Fibroblast of skin of left biceps (primary cell): ENCODE measurements around the gene ARAP2.

Experiments
- DNase-seq, 2 experiments: peaks; one replicate each; pipeline ENCODE4 v3.0.0-alpha.2; 2013; ENCODE audit warnings: low read depth in 2 of 2

The ARAP2 gene

DNA sequence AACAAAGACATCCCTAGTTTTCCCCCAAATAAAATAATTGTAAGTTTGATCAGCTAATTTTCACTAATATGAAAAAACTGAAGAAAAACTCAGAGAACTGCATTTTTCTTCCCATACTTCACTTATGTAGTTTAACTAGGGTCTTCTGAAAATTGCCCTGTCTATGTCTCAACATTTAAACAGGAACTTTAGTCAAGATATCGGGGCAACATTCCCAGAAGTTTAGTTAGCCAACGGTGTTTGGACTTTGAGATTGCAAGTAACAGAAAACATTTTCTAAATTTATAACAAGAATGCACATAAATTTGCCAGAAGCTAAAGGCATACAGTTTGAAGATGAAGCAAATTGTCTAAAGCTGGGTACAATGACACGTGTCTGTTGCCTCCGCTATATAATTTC is 201.1 kb downstream of the ARAP2 start:
- DNase-seq, result no peak

DNA sequence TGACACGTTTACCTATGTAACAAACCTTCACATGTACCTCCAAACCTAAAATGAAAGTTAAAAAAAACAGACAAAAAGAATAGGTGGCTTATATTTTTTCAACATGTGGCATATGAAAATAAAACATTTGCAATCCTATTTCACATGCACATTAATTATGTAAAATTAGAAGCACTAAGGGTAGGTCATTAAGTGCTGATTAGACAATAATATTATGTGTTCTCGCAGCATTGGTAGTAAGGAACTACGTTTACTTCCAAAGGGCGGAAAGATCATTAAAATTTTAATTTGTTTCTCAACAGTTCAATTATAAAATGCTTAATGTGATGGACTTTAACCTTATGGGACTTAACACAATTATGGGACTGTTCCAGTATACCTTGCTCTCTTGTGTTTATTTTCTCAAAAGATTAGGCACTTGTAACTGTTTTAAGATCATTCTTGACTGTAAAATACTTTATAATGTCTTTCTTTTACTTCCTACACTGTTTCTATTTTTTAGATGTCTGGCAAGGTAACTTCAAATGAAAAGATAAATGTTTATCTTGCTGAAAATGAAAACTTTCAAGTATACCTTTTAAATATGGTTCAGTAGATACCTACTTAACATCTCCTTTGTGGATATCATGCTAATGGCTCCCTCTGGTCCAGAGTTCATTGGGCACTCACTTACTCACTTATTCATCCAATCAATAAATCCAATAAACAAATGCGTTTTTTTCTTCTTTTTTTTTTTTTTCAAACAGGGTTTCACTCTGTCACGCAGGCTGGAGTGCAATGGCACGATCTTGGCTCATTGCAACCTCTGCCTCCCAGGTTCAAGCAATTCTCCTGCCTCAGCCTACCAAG is 202.0 kb downstream of the ARAP2 start:
- DNase-seq, result no peak

DNA sequence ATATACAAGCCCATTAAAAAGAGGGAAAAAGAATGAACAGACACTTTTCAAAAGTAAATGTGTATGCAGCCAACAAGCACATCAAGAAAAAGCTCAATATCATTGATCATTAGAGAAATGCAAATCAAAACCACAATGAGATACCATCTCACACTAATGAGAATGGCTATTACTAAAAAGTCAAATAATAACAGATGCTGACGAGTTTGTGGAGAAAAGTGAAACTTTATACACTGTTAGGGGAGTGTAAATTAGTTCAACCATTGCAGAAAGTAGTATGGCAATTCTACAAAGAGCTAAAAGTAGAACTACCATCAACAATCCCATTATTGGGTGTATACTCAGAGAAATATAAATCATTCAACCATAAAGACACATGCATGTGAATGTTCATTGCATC is 203.0 kb downstream of the ARAP2 start:
- no peak for DNase-seq

DNA sequence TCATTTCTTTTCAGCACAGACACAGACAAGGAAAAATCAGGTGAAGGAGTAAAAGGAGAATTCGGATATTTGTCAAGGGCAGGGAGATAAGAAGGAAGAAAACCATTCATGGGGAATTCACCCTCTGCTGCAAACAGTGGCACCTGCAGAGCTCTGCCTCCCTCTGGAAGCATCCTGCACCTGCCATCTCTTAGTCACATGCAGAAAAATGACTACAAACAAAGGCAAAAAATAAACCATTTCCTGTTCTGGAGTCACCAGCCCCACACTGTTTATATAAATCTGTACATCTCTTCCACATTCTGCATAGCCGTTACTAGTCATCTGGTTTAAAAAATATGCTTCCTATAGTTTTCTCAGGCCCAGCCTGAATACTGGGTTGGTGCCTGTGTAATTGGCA is 205.3 kb downstream of the ARAP2 start:
- no peak for DNase-seq

DNA sequence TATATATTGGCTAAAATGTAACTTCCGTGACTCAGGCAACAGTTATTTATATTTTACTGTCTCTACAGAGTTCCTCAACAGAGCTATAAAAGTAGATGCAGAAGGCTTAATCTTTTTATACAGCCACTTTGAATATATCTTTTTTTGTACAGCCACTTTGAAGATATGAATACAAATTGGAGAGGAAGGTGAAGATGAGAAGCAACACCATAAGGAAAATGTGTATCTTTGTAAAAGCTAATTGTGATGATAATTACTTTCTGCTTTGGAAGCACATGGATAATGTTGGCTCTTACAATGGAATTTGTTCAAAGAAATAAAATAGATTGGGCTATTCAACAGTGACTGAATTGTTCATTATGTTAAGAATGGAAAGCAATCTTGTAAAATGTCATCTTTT is 205.8 kb downstream of the ARAP2 start:
- no peak for DNase-seq

DNA sequence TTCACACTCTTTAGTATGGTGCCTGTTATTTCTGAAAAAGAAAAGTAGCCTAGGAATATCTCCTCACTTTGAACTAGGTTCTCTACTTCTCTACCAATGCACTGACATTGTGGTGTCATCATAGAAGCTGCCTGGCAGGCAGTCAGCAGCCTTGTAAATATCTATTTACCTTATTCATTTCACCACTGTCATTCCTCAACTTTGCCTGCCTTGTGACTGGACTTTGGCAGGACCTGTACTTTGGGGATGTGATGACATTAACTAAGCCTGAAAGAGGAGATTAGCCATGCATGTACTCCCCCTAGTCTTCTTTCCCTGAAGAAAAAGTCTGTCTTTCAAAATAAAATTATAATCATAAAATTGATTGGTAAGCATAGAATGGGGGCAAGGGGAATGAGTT is 207.2 kb downstream of the ARAP2 start:
- DNase-seq, result no peak

DNA sequence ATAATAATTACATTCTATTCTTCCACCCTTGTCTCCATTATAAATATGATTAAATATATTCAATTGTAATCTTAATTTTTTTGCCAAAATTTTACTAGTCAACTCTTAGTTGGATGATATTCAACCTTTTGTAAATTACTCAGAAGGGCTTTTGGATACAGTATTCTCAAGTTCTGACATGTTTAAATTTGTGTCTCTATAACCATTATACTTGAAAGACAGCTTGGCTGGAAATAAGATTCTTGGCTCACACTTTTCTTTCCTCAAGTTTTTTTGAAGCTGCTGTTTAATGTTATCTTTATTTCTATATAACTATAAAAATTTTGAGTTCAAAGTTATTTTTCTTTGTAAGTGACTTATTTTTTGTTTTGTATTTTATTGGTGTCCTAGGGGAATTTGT is 214.4 kb downstream of the ARAP2 start:
- no peak for DNase-seq

DNA sequence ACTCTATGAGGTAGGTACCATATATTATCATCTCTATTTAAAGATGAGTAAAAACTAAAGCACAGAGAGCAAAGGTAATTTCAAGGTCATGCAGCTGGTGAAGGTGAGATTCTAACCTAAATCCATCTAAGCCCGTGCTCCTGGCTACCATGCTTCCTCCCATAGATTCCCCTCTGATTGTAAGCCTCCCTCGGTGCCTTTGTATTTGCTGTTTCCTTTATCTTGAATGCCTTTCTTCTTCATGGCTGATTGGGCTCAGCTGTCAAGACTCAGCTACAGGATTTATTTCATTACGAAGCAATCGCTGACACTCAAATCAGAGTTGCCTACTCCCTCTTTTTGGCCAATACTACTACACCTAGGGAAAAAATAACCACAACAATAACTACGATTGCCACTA is 217.1 kb downstream of the ARAP2 start:
- no peak for DNase-seq

DNA sequence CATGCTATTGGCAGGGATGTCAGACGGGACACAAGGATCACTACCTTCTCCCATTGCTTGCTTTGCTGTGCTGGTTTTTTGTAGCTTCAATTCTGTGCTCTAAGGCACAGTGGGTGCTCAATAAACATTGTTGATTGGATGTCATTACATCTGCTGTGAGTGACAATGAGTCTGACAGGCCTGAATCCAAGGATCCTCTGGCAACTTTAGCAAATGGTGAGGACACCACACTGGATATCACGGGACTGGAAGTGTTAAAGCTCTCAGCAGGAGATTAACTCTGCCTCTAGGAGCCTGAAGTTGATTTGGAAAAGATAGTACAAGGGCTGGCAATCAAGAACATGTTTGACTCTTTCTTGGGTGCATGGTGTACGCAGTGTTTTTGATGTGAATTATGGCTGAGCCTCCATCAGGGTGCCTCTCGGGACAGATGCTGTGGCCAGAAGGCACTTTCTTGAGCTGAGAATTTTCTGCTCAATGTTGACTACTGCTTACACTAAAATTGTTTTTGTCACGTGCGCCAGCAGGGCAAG is 217.9 kb downstream of the ARAP2 start:
- no peak for DNase-seq

DNA sequence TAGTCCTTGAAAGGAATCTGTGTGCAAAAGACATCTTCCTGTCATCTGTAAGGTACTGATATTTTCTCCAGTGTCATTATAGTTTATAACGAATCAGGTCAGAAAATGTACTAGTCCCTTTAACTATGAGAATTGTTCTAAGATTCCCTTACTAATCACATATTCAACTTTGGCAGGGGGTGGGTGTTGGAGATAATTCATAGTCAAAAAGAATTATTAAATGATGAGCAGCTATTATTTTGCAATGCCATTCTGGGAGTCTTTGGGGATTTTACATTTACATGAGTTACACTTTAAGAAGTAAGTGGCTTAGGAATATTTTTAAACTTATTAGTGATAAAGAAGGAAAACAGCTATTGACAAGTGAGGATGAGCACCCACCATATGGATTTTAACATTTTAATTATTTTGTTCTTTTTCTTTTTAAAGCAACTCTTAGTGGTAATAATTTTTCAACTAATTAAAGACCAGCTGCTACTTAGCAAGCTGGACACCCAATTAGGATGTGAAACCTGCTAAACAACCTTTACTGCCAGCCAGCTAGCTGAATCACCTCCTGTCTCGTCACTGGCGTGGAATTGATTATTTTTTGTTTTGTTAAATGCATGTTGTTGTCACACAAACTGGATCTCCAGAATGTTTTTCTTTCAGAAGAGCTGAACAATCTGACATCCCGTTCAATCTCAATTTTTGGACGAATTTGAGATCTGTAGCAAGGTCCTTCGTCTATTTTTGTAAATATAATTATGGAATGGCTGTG is 219.2 kb downstream of the ARAP2 start:
- DNase-seq, result no peak

DNA sequence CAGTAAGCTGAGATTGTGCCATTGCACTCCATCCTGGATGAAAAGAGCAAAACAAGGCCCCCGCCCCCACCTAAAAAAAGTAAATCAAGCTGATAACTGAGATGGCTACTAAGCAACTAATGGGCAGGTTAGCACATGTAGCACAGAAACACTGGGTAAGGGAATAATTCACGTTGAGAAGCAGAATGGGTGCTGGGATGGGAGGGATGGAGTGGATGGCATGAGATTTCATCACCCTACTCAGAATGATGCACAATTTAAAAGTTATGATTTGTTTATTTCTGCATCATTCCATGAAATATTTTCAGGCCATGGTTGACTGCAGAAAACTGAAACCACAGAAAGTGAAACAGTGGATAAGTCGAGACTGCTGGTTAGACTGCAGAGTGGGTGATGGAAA is 224.0 kb downstream of the ARAP2 start:
- DNase-seq, result no peak
